HEK293 (cell line): ENCODE measurements around the gene ZBTB26.
A peak's percentile ranks its signal among the peaks of the same experiment; 100 is the strongest.

ENCODE experiments used
- EGR2 ChIP-seq: fragments of 450-650 bp; formaldehyde crosslinking; IDR thresholded peaks from 2 replicates; pipeline ENCODE4 v1.5.1; 2016; ENCODE audit warnings: low read depth, missing biosample characterization, missing genetic modification characterization
- FEZF1 ChIP-seq: fragments of 450-650 bp; formaldehyde crosslinking; IDR thresholded peaks from 2 replicates; pipeline ENCODE4 v1.5.1; 2016; ENCODE audit warnings: missing biosample characterization, missing genetic modification characterization
- GLI2 ChIP-seq: fragments of 450-650 bp; formaldehyde crosslinking; IDR thresholded peaks from 2 replicates; pipeline ENCODE4; 2017; ENCODE audit warnings: missing biosample characterization, missing genetic modification characterization, low read depth, borderline replicate concordance
- GLIS1 ChIP-seq: fragments of 450-650 bp; formaldehyde crosslinking; IDR thresholded peaks from 2 replicates; pipeline ENCODE4 v1.5.1; 2016; ENCODE audit warnings: missing biosample characterization, missing genetic modification characterization
- KLF16 ChIP-seq: fragments of 450-650 bp; formaldehyde crosslinking; IDR thresholded peaks from 2 replicates; pipeline ENCODE4 v1.5.1; 2017; ENCODE audit warnings: missing biosample characterization, missing genetic modification characterization
- KLF7 ChIP-seq: fragments of 450-650 bp; formaldehyde crosslinking; IDR thresholded peaks from 2 replicates; pipeline ENCODE4 v1.5.1; 2016; ENCODE audit warnings: missing biosample characterization, missing genetic modification characterization, borderline replicate concordance
- MYNN ChIP-seq: fragments of 450-650 bp; formaldehyde crosslinking; IDR thresholded peaks from 2 replicates; pipeline ENCODE4 v1.5.1; 2016; ENCODE audit warnings: missing biosample characterization, missing genetic modification characterization, borderline replicate concordance
- OSR2 ChIP-seq: fragments of 450-650 bp; formaldehyde crosslinking; IDR thresholded peaks from 2 replicates; pipeline ENCODE4 v1.5.1; 2016; ENCODE audit warnings: missing biosample characterization, missing genetic modification characterization
- OVOL3 ChIP-seq: fragments of 450-650 bp; formaldehyde crosslinking; IDR thresholded peaks from 2 replicates; pipeline ENCODE4 v1.5.1; 2016; ENCODE audit warnings: missing biosample characterization, missing genetic modification characterization
- REPIN1 ChIP-seq: fragments of 450-650 bp; formaldehyde crosslinking; IDR thresholded peaks from 2 replicates; pipeline ENCODE4 v1.5.1; 2017; ENCODE audit warnings: missing biosample characterization, missing genetic modification characterization, low read depth
- SALL2 ChIP-seq: fragments of 450-650 bp; formaldehyde crosslinking; IDR thresholded peaks from 2 replicates; pipeline ENCODE4 v1.5.0; 2017; ENCODE audit warnings: missing biosample characterization, mild to moderate bottlenecking, missing genetic modification characterization, borderline replicate concordance
- SCRT2 ChIP-seq: fragments of 450-650 bp; formaldehyde crosslinking; IDR thresholded peaks from 2 replicates; pipeline ENCODE4 v1.5.1; 2016; ENCODE audit warnings: missing biosample characterization, missing genetic modification characterization
- SP7 ChIP-seq: fragments of 450-650 bp; formaldehyde crosslinking; IDR thresholded peaks from 2 replicates; pipeline ENCODE4 v1.5.1; 2016; ENCODE audit warnings: missing biosample characterization, missing genetic modification characterization
- TRIM28 ChIP-seq: IDR thresholded peaks from 2 replicates; pipeline ENCODE4 v1.6.1; 2011; ENCODE audit warnings: low read length, control low read depth, borderline replicate concordance
- WT1 ChIP-seq: fragments of 450-650 bp; formaldehyde crosslinking; IDR thresholded peaks from 2 replicates; pipeline ENCODE4 v1.5.1; 2016; ENCODE audit warnings: missing biosample characterization, missing genetic modification characterization
- YY2 ChIP-seq: fragments of 450-650 bp; formaldehyde crosslinking; IDR thresholded peaks from 2 replicates; pipeline ENCODE4 v1.5.1; 2016; ENCODE audit warnings: missing biosample characterization, missing genetic modification characterization
- ZBTB17 ChIP-seq: fragments of 450-650 bp; formaldehyde crosslinking; IDR thresholded peaks from 2 replicates; pipeline ENCODE4 v1.5.1; 2016; ENCODE audit warnings: missing biosample characterization, missing genetic modification characterization
- ZBTB6 ChIP-seq: fragments of 450-650 bp; formaldehyde crosslinking; IDR thresholded peaks from 2 replicates; pipeline ENCODE4 v1.5.1; 2017; ENCODE audit warnings: missing biosample characterization, missing genetic modification characterization
- ZBTB7A ChIP-seq: fragments of 450-650 bp; formaldehyde crosslinking; IDR thresholded peaks from 2 replicates; pipeline ENCODE4 v1.5.1; 2016; ENCODE audit warnings: low read depth, missing biosample characterization, missing genetic modification characterization
- ZNF112 ChIP-seq: fragments of 450-650 bp; formaldehyde crosslinking; IDR thresholded peaks from 2 replicates; pipeline ENCODE4 v1.5.0; 2017; ENCODE audit warnings: missing biosample characterization, missing genetic modification characterization
- ZNF133 ChIP-seq: fragments of 450-650 bp; formaldehyde crosslinking; IDR thresholded peaks from 2 replicates; pipeline ENCODE4 v1.5.1; 2016; ENCODE audit warnings: missing biosample characterization, missing genetic modification characterization
- ZNF146 ChIP-seq: fragments of 450-650 bp; formaldehyde crosslinking; IDR thresholded peaks from 2 replicates; pipeline ENCODE4 v1.5.1; 2016; ENCODE audit warnings: missing biosample characterization, missing genetic modification characterization
- ZNF2 ChIP-seq: fragments of 450-650 bp; formaldehyde crosslinking; IDR thresholded peaks from 2 replicates; pipeline ENCODE4 v1.5.1; 2016; ENCODE audit warnings: missing biosample characterization, missing genetic modification characterization
- ZNF221 ChIP-seq: fragments of 450-650 bp; formaldehyde crosslinking; IDR thresholded peaks from 2 replicates; pipeline ENCODE4 v1.5.1; 2017; ENCODE audit warnings: missing biosample characterization, missing genetic modification characterization, borderline replicate concordance
- ZNF292 ChIP-seq: fragments of 450-650 bp; formaldehyde crosslinking; IDR thresholded peaks from 2 replicates; pipeline ENCODE4 v1.5.1; 2016; ENCODE audit warnings: low read depth, missing biosample characterization, missing genetic modification characterization, borderline replicate concordance
- ZNF354C ChIP-seq: fragments of 450-650 bp; formaldehyde crosslinking; IDR thresholded peaks from 2 replicates; pipeline ENCODE4 v1.5.1; 2016; ENCODE audit warnings: missing biosample characterization, missing genetic modification characterization, low read depth, borderline replicate concordance
- ZNF391 ChIP-seq: fragments of 450-650 bp; formaldehyde crosslinking; IDR thresholded peaks from 2 replicates; pipeline ENCODE4 v1.5.1; 2016; ENCODE audit warnings: low read depth, missing biosample characterization, missing genetic modification characterization, borderline replicate concordance
- ZNF473 ChIP-seq: fragments of 450-650 bp; formaldehyde crosslinking; IDR thresholded peaks from 2 replicates; pipeline ENCODE4 v1.5.1; 2017; ENCODE audit warnings: missing biosample characterization, missing genetic modification characterization
- ZNF621 ChIP-seq: fragments of 450-650 bp; formaldehyde crosslinking; IDR thresholded peaks from 2 replicates; pipeline ENCODE4 v1.5.1; 2017; ENCODE audit warnings: missing biosample characterization, missing genetic modification characterization
- ZNF624 ChIP-seq: fragments of 450-650 bp; formaldehyde crosslinking; IDR thresholded peaks from 2 replicates; pipeline ENCODE4 v1.5.1; 2017; ENCODE audit warnings: missing biosample characterization, missing genetic modification characterization
- ZNF830 ChIP-seq: fragments of 450-650 bp; IDR thresholded peaks from 2 replicates; pipeline ENCODE4 v1.5.0; 2018; ENCODE audit warnings: missing biosample characterization, missing genetic modification characterization, low read depth, mild to moderate bottlenecking, moderate library complexity
- ZSCAN16 ChIP-seq: fragments of 450-650 bp; formaldehyde crosslinking; IDR thresholded peaks from 2 replicates; pipeline ENCODE4 v1.5.1; 2016; ENCODE audit warnings: missing biosample characterization, missing genetic modification characterization
- ZSCAN23 ChIP-seq: fragments of 450-650 bp; formaldehyde crosslinking; IDR thresholded peaks from 2 replicates; pipeline ENCODE4 v1.5.1; 2016; ENCODE audit warnings: missing biosample characterization, missing genetic modification characterization
- ZSCAN5A ChIP-seq: fragments of 450-650 bp; formaldehyde crosslinking; IDR thresholded peaks from 2 replicates; pipeline ENCODE4 v1.5.1; 2016; ENCODE audit warnings: missing biosample characterization, missing genetic modification characterization
- TF ChIP-seq, protein P1 (sequence below): fragments of 450-650 bp; formaldehyde crosslinking; IDR thresholded peaks from 2 replicates; pipeline ENCODE4 v1.5.1; 2016; ENCODE audit warnings: missing biosample characterization, missing genetic modification characterization
- TF ChIP-seq, protein P2 (sequence below): fragments of 450-650 bp; formaldehyde crosslinking; IDR thresholded peaks from 2 replicates; pipeline ENCODE4 v1.5.1; 2016; ENCODE audit warnings: missing biosample characterization, missing genetic modification characterization
- TF ChIP-seq, protein P3 (sequence below): fragments of 450-650 bp; formaldehyde crosslinking; IDR thresholded peaks from 2 replicates; pipeline ENCODE4 v1.5.1; 2016; ENCODE audit warnings: missing biosample characterization, missing genetic modification characterization

ZBTB26 gene

GRCh38 chr9:122912964-122913673 is 18.2 kb downstream of the ZBTB26 start, which contains the start of gene ZBTB6 (continued):
- peak; percentile 44; the same call in 1 of the 2 replicates for TF ChIP-seq SP7 (tag by site-specific recombination)
- no peak for TF ChIP-seq ZNF830
- TF ChIP-seq FEZF1 (tag by site-specific recombination): no peak
- TF ChIP-seq MYNN (tag by site-specific recombination): no peak
- TF ChIP-seq, protein P1, sequence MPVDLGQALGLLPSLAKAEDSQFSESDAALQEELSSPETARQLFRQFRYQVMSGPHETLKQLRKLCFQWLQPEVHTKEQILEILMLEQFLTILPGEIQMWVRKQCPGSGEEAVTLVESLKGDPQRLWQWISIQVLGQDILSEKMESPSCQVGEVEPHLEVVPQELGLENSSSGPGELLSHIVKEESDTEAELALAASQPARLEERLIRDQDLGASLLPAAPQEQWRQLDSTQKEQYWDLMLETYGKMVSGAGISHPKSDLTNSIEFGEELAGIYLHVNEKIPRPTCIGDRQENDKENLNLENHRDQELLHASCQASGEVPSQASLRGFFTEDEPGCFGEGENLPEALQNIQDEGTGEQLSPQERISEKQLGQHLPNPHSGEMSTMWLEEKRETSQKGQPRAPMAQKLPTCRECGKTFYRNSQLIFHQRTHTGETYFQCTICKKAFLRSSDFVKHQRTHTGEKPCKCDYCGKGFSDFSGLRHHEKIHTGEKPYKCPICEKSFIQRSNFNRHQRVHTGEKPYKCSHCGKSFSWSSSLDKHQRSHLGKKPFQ (tag by site-specific recombination): no peak
- TF ChIP-seq YY2 (tag by site-specific recombination): no peak
- TF ChIP-seq, protein P2, sequence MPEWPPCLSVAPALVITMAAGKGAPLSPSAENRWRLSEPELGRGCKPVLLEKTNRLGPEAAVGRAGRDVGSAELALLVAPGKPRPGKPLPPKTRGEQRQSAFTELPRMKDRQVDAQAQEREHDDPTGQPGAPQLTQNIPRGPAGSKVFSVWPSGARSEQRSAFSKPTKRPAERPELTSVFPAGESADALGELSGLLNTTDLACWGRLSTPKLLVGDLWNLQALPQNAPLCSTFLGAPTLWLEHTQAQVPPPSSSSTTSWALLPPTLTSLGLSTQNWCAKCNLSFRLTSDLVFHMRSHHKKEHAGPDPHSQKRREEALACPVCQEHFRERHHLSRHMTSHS: no peak
- peak; percentile 37; the same call in 1 of the 2 replicates for TF ChIP-seq ZSCAN16
- no peak for TF ChIP-seq ZNF112 (tag by site-specific recombination)
- TF ChIP-seq KLF16: 0 out of 2 replicates have a peak, but pooled peaks have one; percentile 37
- TF ChIP-seq SCRT2 (tag by site-specific recombination): peak; percentile 89
- TF ChIP-seq REPIN1 (tag by site-specific recombination): no peak
- TF ChIP-seq GLI2 (tag by site-specific recombination): no peak
- TF ChIP-seq TRIM28: no peak
- TF ChIP-seq ZNF621 (tag by site-specific recombination): no peak
- TF ChIP-seq ZNF2 (tag by site-specific recombination): no peak
- no peak for TF ChIP-seq OSR2 (tag by site-specific recombination)
- TF ChIP-seq EGR2 (tag by site-specific recombination): no peak
- no peak for TF ChIP-seq ZNF292 (tag by site-specific recombination)
- no peak for TF ChIP-seq ZNF473 (tag by site-specific recombination)
- no peak for TF ChIP-seq ZNF624 (tag by site-specific recombination)
- TF ChIP-seq ZNF146 (tag by site-specific recombination): no peak
- TF ChIP-seq ZNF133 (tag by site-specific recombination): no peak
- TF ChIP-seq, protein P3, sequence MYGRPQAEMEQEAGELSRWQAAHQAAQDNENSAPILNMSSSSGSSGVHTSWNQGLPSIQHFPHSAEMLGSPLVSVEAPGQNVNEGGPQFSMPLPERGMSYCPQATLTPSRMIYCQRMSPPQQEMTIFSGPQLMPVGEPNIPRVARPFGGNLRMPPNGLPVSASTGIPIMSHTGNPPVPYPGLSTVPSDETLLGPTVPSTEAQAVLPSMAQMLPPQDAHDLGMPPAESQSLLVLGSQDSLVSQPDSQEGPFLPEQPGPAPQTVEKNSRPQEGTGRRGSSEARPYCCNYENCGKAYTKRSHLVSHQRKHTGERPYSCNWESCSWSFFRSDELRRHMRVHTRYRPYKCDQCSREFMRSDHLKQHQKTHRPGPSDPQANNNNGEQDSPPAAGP (tag by site-specific recombination): peak; percentile 32; the same call in 1 of the 2 replicates
- TF ChIP-seq KLF7: no peak
- peak; percentile 97 for TF ChIP-seq ZBTB17
- TF ChIP-seq ZNF221 (tag by site-specific recombination): no peak
- no peak for TF ChIP-seq WT1 (tag by site-specific recombination)
- TF ChIP-seq ZNF354C: no peak
- no peak for TF ChIP-seq OVOL3 (tag by site-specific recombination)
- TF ChIP-seq ZSCAN5A (tag by site-specific recombination): no peak
- TF ChIP-seq ZBTB7A (tag by site-specific recombination): no peak
- TF ChIP-seq ZNF391: no peak
- TF ChIP-seq SALL2: no peak
- no peak for TF ChIP-seq ZSCAN23 (tag by site-specific recombination)
- no peak for TF ChIP-seq ZBTB6
- no peak for TF ChIP-seq GLIS1 (tag by site-specific recombination)
